Smooth muscle cell (in vitro differentiated cells): Measurements from ENCODE around the gene CRAMP1. TPM values are rescaled to one million over a fixed set of nuclear protein-coding genes. Genes with fewer than 3 reads are reported as not detected.

ENCODE experiments used
- DNase-seq: peaks from one replicate; lab custom pipeline; 2025; ENCODE audit not compliant: unreplicated experiment; lab: John Stamatoyannopoulos, UW
- H2AFZ ChIP-seq: fragments of 200-600 bp; sonication (generic); 2 replicates; pipeline ENCODE4 v1.6.0; 2016; ENCODE audit warnings: antibody characterized with exemption, low read depth, mild to moderate bottlenecking
- H3F3A ChIP-seq: fragments of 200-600 bp; sonication (generic); 2 replicates; pipeline ENCODE4 v1.6.0; 2017; ENCODE audit warnings: antibody characterized with exemption, low read depth
- H3K27ac ChIP-seq: fragments of 200-600 bp; sonication (generic); 2 replicates; pipeline ENCODE4 v1.5.1; 2016; ENCODE audit warnings: low read depth, mild to moderate bottlenecking
- H3K27me3 ChIP-seq: fragments of 200-600 bp; sonication (generic); 2 replicates; pipeline ENCODE4 v1.6.1; 2016; ENCODE audit warnings: low read depth, mild to moderate bottlenecking
- H3K36me3 ChIP-seq: fragments of 200-600 bp; sonication (generic); 2 replicates; pipeline ENCODE4 v1.5.1; 2016; ENCODE audit warnings: low read depth
- H3K4me1 ChIP-seq: fragments of 200-600 bp; sonication (generic); 2 replicates; pipeline ENCODE4 v1.5.1; 2016; ENCODE audit warnings: low read depth
- H3K4me2 ChIP-seq: fragments of 200-600 bp; sonication (generic); 2 replicates; pipeline ENCODE4 v1.6.0; 2016; ENCODE audit warnings: mild to moderate bottlenecking
- H3K4me3 ChIP-seq: fragments of 200-600 bp; sonication (generic); 2 replicates; pipeline ENCODE4 v1.5.1; 2016; ENCODE audit warnings: mild to moderate bottlenecking
- H3K79me2 ChIP-seq: fragments of 200-600 bp; sonication (generic); 2 replicates; pipeline ENCODE4 v1.6.0; 2016; ENCODE audit warnings: low read depth, mild to moderate bottlenecking
- H3K9ac ChIP-seq: fragments of 200-600 bp; sonication (generic); 2 replicates; pipeline ENCODE4 v1.6.0; 2016; ENCODE audit warnings: low read depth
- H3K9me3 ChIP-seq: fragments of 200-600 bp; sonication (generic); replicated peaks from 2 replicates; pipeline ENCODE4 v1.5.1; 2016; ENCODE audit warnings: low read depth
- H4K20me1 ChIP-seq: fragments of 200-600 bp; sonication (generic); 2 replicates; pipeline ENCODE4 v1.6.0; 2016; ENCODE audit warnings: low read depth
- CTCF ChIP-seq: fragments of 200-600 bp; sonication (generic); IDR thresholded peaks from 2 replicates; pipeline ENCODE4 v1.5.1; 2017; ENCODE audit warnings: borderline replicate concordance, mild to moderate bottlenecking, antibody characterized with exemption; ENCODE audit not compliant: insufficient read depth, poor library complexity, severe bottlenecking
- WGBS: methylation state at CpG from one replicate; pipeline ENCODE4 v1.1.7; 2016; ENCODE audit warnings: low lambda C conversion rate; 5-methylcytosine and 5-hydroxymethylcytosine counted together
- polyA plus RNA-seq: library from polyadenylated mRNA; unstranded; fragments of >200 nt; fragmentation: Nextera tagmentation; extraction: Ambion mirVana; gene quantifications from 2 replicates; pipeline ENCODE4 v1.2.1, GENCODE V29; 2016
- total RNA-seq: library from RNA; depleted of rRNA; stranded (reverse); fragments of >200 nt; gene quantifications from 2 replicates; pipeline ENCODE4 v1.2.3, GENCODE V29; 2014

Gene CRAMP1
- total and polyA plus RNA-seq, 2 experiments from 2014 or later = 7.9 to 16.5 TPM

- no peak for DNase-seq
- Histone ChIP-seq H3K9me3 (no peaks in the 10 kb centered on the region), H3K36me3 (no peaks in the 10 kb centered on the region), H3K4me1 (peaks cover 5% of the 10 kb centered on the region), H3K79me2 (peaks cover 98% of the 10 kb centered on the region), H3K27ac (no peak overlapping the region), H3K9ac (no peak overlapping the region), H2AFZ (no peak overlapping the region), H3K27me3 (no peaks in the 10 kb centered on the region), H3K4me2 (no peak overlapping the region), H4K20me1 (peaks cover 90% of the 10 kb centered on the region), H3K4me3 (no peak overlapping the region), H3F3A (no peaks in the 10 kb centered on the region)
- no peak for TF ChIP-seq CTCF
- WGBS = 98% methylated on average over 17 of the region's 17 CpGs
Observed at GRCh38 chr16:1710811-1711507, 98.8 kb downstream of the CRAMP1 start.

- Histone ChIP-seq H2AFZ (no peak overlapping the region), H3K36me3 (no peaks in the 10 kb centered on the region), H3K9ac (no peak overlapping the region), H3K27ac (no peak overlapping the region), H4K20me1 (peaks cover 100% of the 10 kb centered on the region), H3F3A (no peaks in the 10 kb centered on the region), H3K79me2 (peaks cover 100% of the 10 kb centered on the region), H3K27me3 (no peaks in the 10 kb centered on the region), H3K4me1 (peaks cover under 1% of the 10 kb centered on the region), H3K4me2 (no peak overlapping the region), H3K4me3 (no peak overlapping the region), H3K9me3 (no peaks in the 10 kb centered on the region)
- 88% methylated on average over 14 of the region's 14 CpGs for WGBS
- no peak for DNase-seq
- no peak for TF ChIP-seq CTCF
Observed at GRCh38 chr16:1712791-1713261, 100.7 kb downstream of the CRAMP1 start.

GRCh38 chr16:1713331-1713730, 101.2 kb downstream of the CRAMP1 start:
- no peak for DNase-seq
- no peaks in the 10 kb centered on the region for H3K36me3 ChIP-seq
- H4K20me1 ChIP-seq = peaks cover 100% of the 10 kb centered on the region
- H3K9ac ChIP-seq = no peak overlapping the region
- H2AFZ ChIP-seq = no peak overlapping the region
- TF ChIP-seq CTCF = no peak
- no peaks in the 10 kb centered on the region for H3K9me3 ChIP-seq
- no peaks in the 10 kb centered on the region for H3K27me3 ChIP-seq
- WGBS = 90% methylated on average over 7 of the region's 7 CpGs
- H3F3A ChIP-seq = no peaks in the 10 kb centered on the region
- peaks cover 100% of the 10 kb centered on the region for H3K79me2 ChIP-seq
- H3K27ac ChIP-seq = no peak overlapping the region
- no peaks in the 10 kb centered on the region for H3K4me1 ChIP-seq
- no peak overlapping the region for H3K4me2 ChIP-seq
- no peak overlapping the region for H3K4me3 ChIP-seq

GRCh38 chr16:1713933-1714332, 101.8 kb downstream of the CRAMP1 start:
- Histone ChIP-seq H3K9me3 (no peaks in the 10 kb centered on the region), H3K4me2 (no peak overlapping the region), H3K4me3 (no peak overlapping the region), H3F3A (no peaks in the 10 kb centered on the region), H3K27ac (no peak overlapping the region), H3K79me2 (peaks cover 100% of the 10 kb centered on the region), H4K20me1 (peaks cover 100% of the 10 kb centered on the region), H3K4me1 (no peaks in the 10 kb centered on the region), H3K9ac (no peak overlapping the region), H3K27me3 (no peaks in the 10 kb centered on the region), H3K36me3 (no peaks in the 10 kb centered on the region), H2AFZ (no peak overlapping the region)
- no peak for TF ChIP-seq CTCF
- no peak for DNase-seq
- 79% methylated on average over 14 of the region's 14 CpGs for WGBS
